Tibial nerve (tissue), 4 donors: ENCODE measurements around the gene GHSR.

Experiments
- EP300 ChIP-seq, 2 donors: sonication (generic); formaldehyde crosslinking; IDR thresholded peaks; one replicate each; pipeline ENCODE4 v1.6.1; 2017; ENCODE audit warnings: antibody characterized with exemption in 2 of 2, mild to moderate bottlenecking in 1 of 2
- POLR2A ChIP-seq, 2 donors: fragments of 450-650 bp; IDR thresholded peaks; one replicate each; pipeline ENCODE4 v1.6.1; 2017; ENCODE audit warnings: antibody characterized with exemption in 2 of 2, mild to moderate bottlenecking in 2 of 2, moderate library complexity in 2 of 2
- TF ChIP-seq, protein P1 (sequence below), 5 experiments: fragments of 200-600 bp in 3 of 5; fragments of 450-650 bp in 2 of 5; sonication (generic) in 3 of 5; IDR thresholded peaks; one replicate each; pipeline ENCODE4 v1.5.1; 2016 to 2019; ENCODE audit warnings: antibody characterized with exemption in 5 of 5, mild to moderate bottlenecking in 3 of 5, moderate library complexity in 2 of 5

GRCh38 chr3:172475703-172476102, 27.4 kb upstream of the GHSR start:
- TF ChIP-seq, protein P1, sequence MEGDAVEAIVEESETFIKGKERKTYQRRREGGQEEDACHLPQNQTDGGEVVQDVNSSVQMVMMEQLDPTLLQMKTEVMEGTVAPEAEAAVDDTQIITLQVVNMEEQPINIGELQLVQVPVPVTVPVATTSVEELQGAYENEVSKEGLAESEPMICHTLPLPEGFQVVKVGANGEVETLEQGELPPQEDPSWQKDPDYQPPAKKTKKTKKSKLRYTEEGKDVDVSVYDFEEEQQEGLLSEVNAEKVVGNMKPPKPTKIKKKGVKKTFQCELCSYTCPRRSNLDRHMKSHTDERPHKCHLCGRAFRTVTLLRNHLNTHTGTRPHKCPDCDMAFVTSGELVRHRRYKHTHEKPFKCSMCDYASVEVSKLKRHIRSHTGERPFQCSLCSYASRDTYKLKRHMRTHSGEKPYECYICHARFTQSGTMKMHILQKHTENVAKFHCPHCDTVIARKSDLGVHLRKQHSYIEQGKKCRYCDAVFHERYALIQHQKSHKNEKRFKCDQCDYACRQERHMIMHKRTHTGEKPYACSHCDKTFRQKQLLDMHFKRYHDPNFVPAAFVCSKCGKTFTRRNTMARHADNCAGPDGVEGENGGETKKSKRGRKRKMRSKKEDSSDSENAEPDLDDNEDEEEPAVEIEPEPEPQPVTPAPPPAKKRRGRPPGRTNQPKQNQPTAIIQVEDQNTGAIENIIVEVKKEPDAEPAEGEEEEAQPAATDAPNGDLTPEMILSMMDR (IDR thresholded peaks at IDR 0.05), result no peak
- no peak for TF ChIP-seq POLR2A (IDR thresholded peaks at IDR 0.05)
- TF ChIP-seq EP300 (IDR thresholded peaks at IDR 0.05), result no peak
